Right ventricle myocardium inferior (tissue), 1 donor: ENCODE measurements around the gene UNKL. TPM values are rescaled to one million over a fixed set of nuclear protein-coding genes. Genes with fewer than 3 reads are reported as not detected.

ENCODE experiments used
- ATAC-seq: fragments of 200-7000 bp; cut with Tn5 transposase; one replicate; pipeline ENCODE4 v1.9.1; 2020; ENCODE audit warnings: mild to moderate bottlenecking, moderate library complexity
- DNase-seq: peaks from one replicate; pipeline ENCODE4 v3.0.0; 2021; ENCODE audit errors: missing footprints
- intact Hi-C: fragments of 100-400 bp; cut with DNase I; formaldehyde crosslinking; loops from one replicate; pipeline ENCODE4 v1.11.0; 2022
- total RNA-seq: library from RNA; stranded (reverse); fragmentation: NEBNext Ultra II Directional; extraction: Animal tissue kit (Norgen Biotek cat#: 25700); gene quantifications from one replicate; pipeline ENCODE4 v1.2.1, GENCODE V29; 2021
- donor health status: DM: no; HTN: yes; CAD: no; lungs with severe emphysema.

UNKL gene
- total RNA-seq, 1 donor from 2014 or later = 11.3 TPM

DNA sequence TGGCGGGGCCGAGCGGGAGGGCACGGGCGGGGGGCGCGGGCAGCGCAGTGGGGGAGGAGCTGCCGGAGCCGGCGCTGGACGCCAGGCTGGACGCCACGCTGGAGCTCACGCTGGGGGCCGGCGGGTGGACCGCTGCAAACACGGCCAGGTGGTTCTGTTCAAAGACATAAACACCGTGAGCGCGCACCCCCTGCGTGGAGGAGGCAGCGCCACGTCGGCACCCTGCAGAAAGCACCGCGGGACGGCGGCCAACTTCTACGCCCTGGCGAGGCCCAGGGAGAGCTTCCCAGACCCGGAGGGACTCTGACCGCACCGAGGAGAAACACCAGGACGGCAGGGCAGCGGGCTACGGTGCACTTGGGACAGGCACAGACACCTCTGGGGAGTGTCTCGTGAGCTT lies 29.3 kb downstream of the UNKL start:
- ATAC-seq = no peak
- intact Hi-C loops = no loop called here
- DNase-seq = no peak

DNA sequence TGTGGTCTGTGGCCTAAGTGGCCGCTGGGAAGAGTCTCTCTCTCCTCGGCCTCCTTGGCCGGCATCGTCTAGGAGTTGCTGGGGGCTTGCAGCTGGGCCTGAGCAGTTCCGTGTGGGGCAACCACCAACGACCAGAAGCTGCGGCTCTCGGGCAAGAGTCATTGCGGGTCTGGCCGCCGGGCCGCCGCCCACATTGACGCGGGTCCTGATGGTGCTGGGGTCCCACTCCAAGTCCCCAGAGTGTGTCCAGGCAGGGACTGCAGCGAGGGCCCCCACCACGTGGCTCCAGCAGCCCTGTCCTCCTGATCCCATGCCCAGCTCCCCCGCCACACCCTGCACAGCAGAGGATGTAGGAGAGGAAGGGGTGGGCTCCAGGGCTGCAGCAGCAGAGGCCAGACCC lies 30.9 kb downstream of the UNKL start:
- intact Hi-C loops = no loop called here
- ATAC-seq (no peak), DNase-seq (no peak)

DNA sequence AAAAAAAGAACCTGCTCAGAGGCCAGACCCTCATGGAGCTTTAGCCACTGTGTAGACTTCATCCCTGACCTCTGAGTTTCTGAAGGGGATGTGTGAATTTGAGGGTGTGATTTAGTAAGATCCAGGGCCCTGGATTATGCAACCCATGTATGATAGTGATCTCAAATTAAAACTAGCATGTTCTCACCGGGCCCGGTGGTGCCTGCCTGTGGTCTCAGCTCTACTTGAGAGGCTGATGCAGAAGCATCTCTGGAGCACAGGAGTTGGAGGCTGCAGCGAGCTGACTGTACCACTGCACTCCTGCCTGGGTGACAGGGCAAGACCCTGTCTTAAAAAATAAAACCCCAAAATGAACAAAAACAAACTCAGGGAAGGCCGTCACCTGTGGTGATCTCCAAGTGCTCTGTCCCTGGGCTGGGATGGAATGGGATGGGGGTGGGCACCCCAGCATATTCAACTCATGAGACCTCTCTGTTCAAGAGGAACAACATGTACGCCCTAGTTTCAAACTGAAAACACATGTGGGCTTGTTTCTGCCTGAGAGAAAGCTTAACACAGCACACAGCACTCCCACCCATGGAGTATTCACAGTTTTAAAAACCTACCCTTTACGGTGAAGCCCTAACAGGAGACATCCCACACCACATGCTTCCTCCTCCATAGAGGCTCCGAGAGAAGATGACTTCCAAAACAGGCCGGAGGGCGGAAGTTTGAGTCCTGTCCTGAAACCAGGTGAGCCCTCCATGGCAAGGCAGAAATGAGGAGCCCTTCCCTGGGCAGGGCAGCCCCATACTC lies 32.7 kb downstream of the UNKL start:
- ATAC-seq = no peak
- DNase-seq = no peak
- intact Hi-C loops = no loop called here

DNA sequence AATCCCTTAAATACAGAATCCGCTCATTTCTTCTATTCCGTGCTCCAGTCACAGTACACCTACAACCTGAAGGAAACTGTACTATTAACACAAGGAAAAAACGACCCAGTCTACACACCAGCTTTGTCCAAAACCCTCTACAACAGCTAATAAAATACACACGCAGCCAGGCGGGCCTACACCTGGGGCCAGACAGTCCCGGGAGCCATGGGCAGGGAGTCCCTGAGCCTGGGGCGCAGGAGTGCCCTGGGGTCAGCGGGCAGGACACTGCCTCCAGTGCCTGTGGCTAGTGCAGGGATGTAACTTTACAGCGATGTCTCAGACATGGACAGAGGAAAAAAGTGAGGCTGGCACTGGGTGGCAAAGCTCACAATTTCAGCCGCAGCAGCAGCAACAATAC lies 34.3 kb downstream of the UNKL start:
- intact Hi-C loops = no loop called here
- ATAC-seq (no peak), DNase-seq (no peak)

- ATAC-seq = peak; percentile 74
- intact Hi-C loops = no loop called here
- peak; percentile 76 for DNase-seq
Measured at GRCh38 chr16:1379304-1380076, 35.0 kb downstream of the UNKL start.

DNA sequence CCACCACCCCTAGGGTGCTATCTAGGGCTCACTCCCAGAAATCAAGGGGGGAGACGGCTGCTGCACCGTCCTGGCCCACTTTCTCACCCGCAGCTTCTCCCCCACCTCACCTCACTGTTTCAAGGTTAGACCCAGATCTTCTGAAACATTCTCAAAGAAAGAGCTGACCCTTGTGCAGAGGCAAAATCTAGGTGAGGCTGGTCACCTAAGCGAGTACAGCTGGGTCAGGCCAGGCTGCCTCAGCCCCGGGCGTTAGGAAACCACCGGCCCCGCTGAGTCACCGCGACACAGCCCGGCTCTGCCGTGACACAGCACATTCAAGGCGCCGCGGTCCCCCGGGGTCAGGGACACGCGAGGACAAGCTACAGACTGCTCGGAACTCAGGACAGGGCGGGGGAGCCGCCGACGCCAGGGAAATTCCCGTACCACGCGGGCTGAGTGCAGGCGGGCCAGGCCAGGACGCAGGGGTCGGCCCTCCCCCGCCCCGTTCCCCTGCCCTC lies 35.6 kb downstream of the UNKL start:
- intact Hi-C loops = no loop called here
- ATAC-seq (peak; percentile 86), DNase-seq (peak; percentile 93)

GRCh38 chr16:1378087-1378803 lies 36.3 kb downstream of the UNKL start:
- intact Hi-C loops = no loop called here
- no peak for ATAC-seq
- no peak for DNase-seq

GRCh38 chr16:1377406-1378010 lies 37.0 kb downstream of the UNKL start:
- peak; percentile 20 for DNase-seq
- ATAC-seq = no peak
- intact Hi-C loops = no loop called here

DNA sequence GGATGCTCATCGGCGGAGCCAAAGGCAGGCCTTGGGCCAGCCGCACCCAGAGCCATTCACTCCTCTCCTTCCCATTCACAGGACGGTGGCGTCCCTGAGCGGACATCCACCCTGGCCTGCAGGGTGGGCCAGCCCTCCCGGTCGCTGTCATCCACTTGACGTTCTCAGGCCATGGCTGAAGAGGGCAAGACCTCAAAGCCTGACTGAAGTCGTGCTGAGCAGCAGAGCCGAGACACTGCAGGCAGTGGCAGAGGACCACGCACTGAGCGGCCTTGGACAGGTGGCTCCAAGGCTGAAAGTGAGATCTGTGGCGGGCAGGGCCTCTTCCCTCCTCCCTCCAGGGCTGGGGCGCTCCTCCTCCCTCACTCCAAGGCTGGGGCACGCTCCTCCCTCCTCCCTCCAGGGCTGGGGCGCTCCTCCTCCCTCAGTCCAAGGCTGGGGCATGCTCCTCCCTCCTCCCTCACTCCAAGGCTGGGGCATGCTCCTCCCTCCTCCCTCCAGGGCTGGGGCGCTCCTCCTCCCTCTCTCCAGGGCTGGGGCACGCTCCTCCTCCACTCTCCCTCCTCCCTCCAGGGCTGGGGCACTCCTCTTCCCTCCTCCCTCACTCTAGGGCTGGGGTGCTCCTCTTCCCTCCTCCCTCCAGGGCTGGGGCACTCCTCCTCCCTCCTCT lies 38.6 kb downstream of the UNKL start:
- ATAC-seq = no peak
- DNase-seq = no peak
- intact Hi-C loops = no loop called here

DNA sequence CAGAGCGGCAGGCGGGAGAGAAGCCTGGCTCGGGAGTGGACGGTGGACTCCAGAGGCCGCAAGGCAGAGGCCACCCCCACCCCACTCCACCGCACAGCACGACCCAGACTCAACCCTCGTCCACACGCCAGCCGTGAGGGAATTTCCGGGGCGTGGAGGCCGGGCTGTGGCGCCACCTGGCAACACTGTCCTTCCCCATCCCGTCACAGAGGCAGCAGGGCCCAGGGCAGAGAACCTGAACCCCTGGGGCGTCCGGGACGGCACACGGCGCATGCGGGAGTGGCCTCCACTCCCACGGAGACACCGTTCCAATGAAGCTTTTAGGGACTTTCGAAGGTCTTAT lies 39.2 kb downstream of the UNKL start:
- no peak for DNase-seq
- intact Hi-C loops = no loop called here
- ATAC-seq = no peak

- no peak for DNase-seq
- ATAC-seq = no peak
- intact Hi-C loops = no loop called here
Measured at GRCh38 chr16:1374418-1375297, 39.8 kb downstream of the UNKL start.

DNA sequence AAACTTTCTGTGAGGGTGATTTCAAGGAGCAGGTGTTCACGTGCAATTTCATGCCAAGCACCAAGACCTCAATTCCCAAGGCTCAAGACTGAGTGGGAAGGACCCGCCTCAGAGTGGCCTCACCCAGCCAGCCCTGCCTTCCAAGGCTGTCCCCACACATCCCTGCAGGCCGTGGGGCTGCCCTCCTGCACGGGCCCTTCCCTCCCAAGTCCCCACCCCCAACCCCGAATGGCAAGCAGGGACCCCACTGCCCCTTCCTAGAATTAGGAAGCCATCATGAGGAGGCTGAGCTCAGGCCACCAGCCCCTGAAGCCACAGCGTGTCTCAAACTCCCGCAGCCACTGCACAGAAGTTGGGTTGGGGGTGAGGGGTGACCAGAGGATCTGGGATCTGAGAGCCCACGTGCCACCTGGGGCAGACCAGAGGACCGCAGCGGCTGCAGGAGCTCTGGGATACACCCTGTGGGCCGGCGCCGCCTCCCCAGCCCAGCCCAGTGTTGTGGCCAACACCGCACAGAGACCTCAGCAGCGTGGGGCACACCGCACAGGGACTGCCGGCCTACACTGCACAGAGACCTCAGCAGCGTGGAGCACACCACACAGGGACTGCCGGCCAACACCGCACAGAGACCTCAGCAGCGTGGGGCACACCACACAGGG lies 42.1 kb downstream of the UNKL start:
- intact Hi-C loops = no loop called here
- DNase-seq = no peak
- ATAC-seq = no peak

- no peak for DNase-seq
- ATAC-seq = no peak
- intact Hi-C loops = no loop called here
Measured at GRCh38 chr16:1371054-1371978, 43.2 kb downstream of the UNKL start.

DNA sequence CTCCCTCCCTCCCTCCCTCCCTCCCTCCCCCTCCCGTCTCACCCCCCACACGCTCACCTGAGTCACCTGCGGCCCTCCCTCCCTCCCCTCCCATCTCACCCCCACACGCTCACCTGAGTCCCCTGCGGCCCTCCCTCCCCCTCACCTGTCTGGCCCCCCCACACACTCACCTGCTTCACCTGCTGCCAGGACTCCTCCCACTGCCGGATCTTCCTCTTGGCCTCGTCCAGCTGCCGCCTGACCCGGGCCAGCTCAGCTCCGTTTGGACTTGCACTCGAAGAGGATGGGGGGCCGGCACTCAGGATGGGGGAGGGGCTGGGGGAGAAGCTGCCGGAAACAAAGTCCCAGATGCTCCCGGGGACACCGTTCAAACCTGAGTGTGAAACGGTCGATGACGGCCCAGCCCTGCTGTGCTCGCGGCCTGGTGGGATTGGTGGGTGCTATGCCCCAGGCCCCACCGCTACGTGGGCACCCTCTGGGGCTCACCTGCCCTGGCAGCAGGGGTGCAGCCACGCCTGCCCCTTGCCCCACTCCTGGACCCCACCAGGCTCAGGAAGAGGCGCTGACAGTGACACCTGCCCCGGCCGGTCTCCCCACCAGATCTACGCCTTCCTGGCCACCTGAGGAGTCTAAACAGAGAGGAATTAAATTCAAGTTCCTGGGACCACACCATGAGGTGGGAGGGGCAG lies 46.9 kb downstream of the UNKL start:
- intact Hi-C loops = no loop called here
- no peak for DNase-seq
- ATAC-seq = no peak

- ATAC-seq (peak; percentile 14), DNase-seq (no peak)
- intact Hi-C loops = no loop called here
Measured at GRCh38 chr16:1366712-1367299, 47.7 kb downstream of the UNKL start.
